ENCODE results near the gene RHAG. TPM values are rescaled to one million over a fixed set of nuclear protein-coding genes. Genes with fewer than 3 reads are reported as not detected.

The RHAG gene
- total and polyA plus RNA-seq, 12 donors: 0.10 to 0.78 (median 0.21) TPM; not detected in 8

DNA sequence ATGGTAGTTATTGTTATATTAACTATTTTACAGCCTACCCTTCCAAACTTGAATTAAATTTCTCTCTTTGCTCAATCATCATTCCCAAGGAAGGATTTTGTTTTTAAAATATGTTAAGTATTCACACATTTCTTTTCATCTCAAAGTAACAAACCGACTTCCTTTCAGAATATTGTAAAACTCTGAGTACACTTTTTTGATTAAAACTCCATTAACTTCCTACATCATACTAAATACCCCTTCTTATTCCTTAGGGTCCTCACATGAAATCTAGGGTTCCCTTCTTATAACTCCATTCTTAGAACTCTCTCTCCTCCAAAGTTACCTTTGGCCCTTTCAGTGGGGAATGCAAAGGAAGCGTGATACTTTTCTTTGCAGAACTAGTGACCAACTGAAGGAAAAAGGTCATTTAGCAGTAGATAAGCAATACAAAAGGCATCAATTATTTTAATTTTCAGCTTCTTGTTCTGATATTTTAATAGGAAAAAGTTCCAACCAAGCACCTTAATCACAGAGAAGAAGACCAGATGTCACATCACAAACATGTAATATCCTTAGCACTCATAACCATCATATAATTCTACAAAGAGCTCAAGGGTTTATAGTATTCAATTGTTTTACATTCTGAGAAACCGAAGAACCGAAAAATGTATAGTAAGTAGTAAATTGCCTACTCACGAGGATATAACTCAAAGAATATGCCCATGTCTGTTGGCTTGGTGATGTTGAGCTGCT, 494 bp downstream of the RHAG start:
- intact Hi-C loops (cut with DNase I): no loop called here
- 74 to 84% (median 76%) methylated on average over 5 of the region's 5 CpGs for WGBS, 4 donors
- no peak for TF ChIP-seq POLR2A (IDR thresholded peaks at IDR 0.05)
- TF ChIP-seq, protein P1, sequence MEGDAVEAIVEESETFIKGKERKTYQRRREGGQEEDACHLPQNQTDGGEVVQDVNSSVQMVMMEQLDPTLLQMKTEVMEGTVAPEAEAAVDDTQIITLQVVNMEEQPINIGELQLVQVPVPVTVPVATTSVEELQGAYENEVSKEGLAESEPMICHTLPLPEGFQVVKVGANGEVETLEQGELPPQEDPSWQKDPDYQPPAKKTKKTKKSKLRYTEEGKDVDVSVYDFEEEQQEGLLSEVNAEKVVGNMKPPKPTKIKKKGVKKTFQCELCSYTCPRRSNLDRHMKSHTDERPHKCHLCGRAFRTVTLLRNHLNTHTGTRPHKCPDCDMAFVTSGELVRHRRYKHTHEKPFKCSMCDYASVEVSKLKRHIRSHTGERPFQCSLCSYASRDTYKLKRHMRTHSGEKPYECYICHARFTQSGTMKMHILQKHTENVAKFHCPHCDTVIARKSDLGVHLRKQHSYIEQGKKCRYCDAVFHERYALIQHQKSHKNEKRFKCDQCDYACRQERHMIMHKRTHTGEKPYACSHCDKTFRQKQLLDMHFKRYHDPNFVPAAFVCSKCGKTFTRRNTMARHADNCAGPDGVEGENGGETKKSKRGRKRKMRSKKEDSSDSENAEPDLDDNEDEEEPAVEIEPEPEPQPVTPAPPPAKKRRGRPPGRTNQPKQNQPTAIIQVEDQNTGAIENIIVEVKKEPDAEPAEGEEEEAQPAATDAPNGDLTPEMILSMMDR (IDR thresholded peaks at IDR 0.05): no peak

DNA sequence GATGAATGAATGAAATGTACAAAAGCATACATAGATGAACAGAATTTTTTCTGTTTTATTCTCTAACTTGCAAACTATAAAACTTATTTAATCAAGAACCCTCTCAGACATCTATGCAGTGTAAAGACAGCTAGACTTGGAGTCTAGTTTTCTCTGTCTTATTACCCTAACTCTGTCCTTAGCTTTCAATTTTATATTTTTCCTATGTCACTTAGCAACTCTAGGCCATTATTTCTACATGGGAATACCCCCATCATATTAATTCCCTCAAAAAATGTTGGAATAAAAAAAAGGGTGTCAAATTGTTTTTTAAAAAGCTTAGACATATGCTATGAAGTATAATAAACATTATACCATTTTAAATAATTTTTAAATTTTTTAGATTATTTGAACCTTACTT, 1.2 kb downstream of the RHAG start:
- intact Hi-C loops (cut with DNase I): no loop called here
- TF ChIP-seq, protein P1 (IDR thresholded peaks at IDR 0.05): no peak
- TF ChIP-seq POLR2A (IDR thresholded peaks at IDR 0.05): no peak
- no peaks in the 10 kb centered on the region for H3K27me3 ChIP-seq
- no peak for DNase-seq
- H3K4me1 ChIP-seq (replicated peaks in 1 of 2): no peaks in the 10 kb centered on the region
- H3K4me3 ChIP-seq: no peak overlapping the region
- no peak overlapping the region for H3K27ac ChIP-seq
- no peaks in the 10 kb centered on the region for H3K9me3 ChIP-seq (replicated peaks in 1 of 3)
- H3K36me3 ChIP-seq (replicated peaks in 1 of 2): no peaks in the 10 kb centered on the region

More for the DNA sequence above, 494 bp downstream of the RHAG start:
- no peak for DNase-seq
- no peak overlapping the region for H3K27ac ChIP-seq
- no peaks in the 10 kb centered on the region for H3K36me3 ChIP-seq (replicated peaks in 1 of 2)
- H3K27me3 ChIP-seq: no peaks in the 10 kb centered on the region
- H3K4me3 ChIP-seq: no peak overlapping the region
- no peaks in the 10 kb centered on the region for H3K4me1 ChIP-seq (replicated peaks in 1 of 2)
- no peaks in the 10 kb centered on the region for H3K9me3 ChIP-seq (replicated peaks in 1 of 3)

DNA sequence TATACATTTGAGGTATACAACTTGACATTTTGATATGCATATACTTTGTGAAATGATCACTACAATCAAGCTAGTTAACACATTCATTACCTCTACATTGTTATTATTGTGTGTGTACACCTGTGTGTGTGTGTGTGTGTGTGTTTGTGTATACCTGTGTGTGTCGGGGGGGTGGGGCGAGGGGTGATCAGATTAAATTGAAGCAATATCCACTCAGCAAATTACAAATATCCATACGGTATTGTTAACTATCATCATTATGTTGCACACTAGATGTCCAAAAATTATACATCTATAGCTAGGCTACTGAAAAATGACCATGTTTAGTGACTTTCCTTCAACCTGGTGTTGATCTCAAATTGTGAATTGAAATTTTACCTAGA, 1.8 kb downstream of the RHAG start:
- Histone ChIP-seq H3K27ac (no peak overlapping the region), H3K27me3 (no peaks in the 10 kb centered on the region), H3K4me1 (replicated peaks in 1 of 2) (no peaks in the 10 kb centered on the region), H3K36me3 (replicated peaks in 1 of 2) (no peaks in the 10 kb centered on the region), H3K9me3 (replicated peaks in 1 of 3) (no peaks in the 10 kb centered on the region), H3K4me3 (no peak overlapping the region)
- TF ChIP-seq, protein P1 (IDR thresholded peaks at IDR 0.05): no peak
- no peak for TF ChIP-seq POLR2A (IDR thresholded peaks at IDR 0.05)
- DNase-seq: no peak
- WGBS, 4 donors: 69 to 78% (median 72%) methylated on average over 3 of the region's 3 CpGs
- intact Hi-C loops (cut with DNase I): no loop called here

DNA sequence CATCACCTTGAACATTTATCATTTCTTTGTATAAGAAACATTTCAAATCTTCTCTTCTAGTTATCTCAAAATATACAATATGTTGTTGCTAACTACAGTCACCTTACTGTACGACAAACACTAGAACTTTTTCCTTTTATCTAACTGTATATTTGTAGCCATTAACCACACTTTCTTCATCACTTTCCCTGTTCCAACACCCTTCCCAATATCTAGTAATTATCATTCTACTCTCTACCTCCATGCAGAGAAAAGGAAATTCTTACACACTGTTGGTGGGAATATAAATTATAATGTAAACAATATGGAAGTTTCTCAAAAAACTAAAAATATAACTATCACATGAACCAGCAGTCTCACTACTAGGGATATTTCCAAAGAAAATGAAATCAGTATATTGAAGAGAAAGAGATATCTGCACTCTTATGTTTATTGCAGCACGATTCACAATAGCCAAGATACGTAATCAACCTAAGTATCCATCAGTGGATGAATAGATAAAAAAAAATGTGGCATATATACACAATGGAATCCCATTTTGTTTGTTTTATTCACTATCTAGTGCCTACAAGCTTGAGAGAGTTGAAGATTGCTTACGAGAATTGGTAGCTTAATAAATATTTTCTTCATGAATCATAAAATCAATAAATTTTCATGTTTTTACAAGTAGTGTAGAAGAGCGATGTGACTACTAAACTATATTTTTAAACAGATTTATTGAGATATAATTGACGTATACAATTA, 2.4 kb downstream of the RHAG start:
- DNase-seq: no peak
- H3K4me3 ChIP-seq: no peak overlapping the region
- TF ChIP-seq, protein P1 (IDR thresholded peaks at IDR 0.05): no peak
- TF ChIP-seq POLR2A (IDR thresholded peaks at IDR 0.05): no peak
- no peaks in the 10 kb centered on the region for H3K36me3 ChIP-seq (replicated peaks in 1 of 2)
- no peaks in the 10 kb centered on the region for H3K4me1 ChIP-seq (replicated peaks in 1 of 2)
- 79 to 81% (median 80%) methylated on average over 6 of the region's 6 CpGs for WGBS, 4 donors
- no peaks in the 10 kb centered on the region for H3K9me3 ChIP-seq (replicated peaks in 1 of 3)
- no peak overlapping the region for H3K27ac ChIP-seq
- intact Hi-C loops (cut with DNase I): no loop called here
- no peaks in the 10 kb centered on the region for H3K27me3 ChIP-seq
